WTC11 (cell line): Measurements from ENCODE around the gene CHTF8.

ENCODE experiments used
- CREB1 ChIP-seq: sonication (generic); formaldehyde crosslinking; IDR thresholded peaks from 2 replicates; pipeline ENCODE4 v1.8.0; 2023; ENCODE audit warnings: mild to moderate bottlenecking, missing genetic modification reagents
- CTCF ChIP-seq: fragments of 200-600 bp; IDR thresholded peaks from 2 replicates; pipeline ENCODE4 v1.8.0; 2022; ENCODE audit warnings: antibody characterized with exemption
- ERG ChIP-seq: fragments of 250-450 bp; sonication (Bioruptor Pico); IDR thresholded peaks from 2 replicates; pipeline ENCODE4 v1.8.0; 2021; ENCODE audit warnings: mild to moderate bottlenecking
- ESRRA ChIP-seq: sonication (generic); formaldehyde crosslinking; IDR thresholded peaks from 2 replicates; pipeline ENCODE4 v1.8.1; 2022; ENCODE audit warnings: mild to moderate bottlenecking, missing genetic modification reagents, borderline replicate concordance
- GRHL2 ChIP-seq: fragments of 250-450 bp; sonication (Bioruptor Pico); IDR thresholded peaks from 2 replicates; pipeline ENCODE4 v1.8.0; 2022; ENCODE audit warnings: mild to moderate bottlenecking, moderate library complexity; ENCODE audit not compliant: insufficient replicate concordance, severe bottlenecking
- JAZF1 ChIP-seq: fragments of 250-450 bp; sonication (Bioruptor Pico); IDR thresholded peaks from 2 replicates; pipeline ENCODE4 v1.9.0; 2021; ENCODE audit warnings: moderate library complexity, mild to moderate bottlenecking, inconsistent platforms
- NR3C1 ChIP-seq: sonication (generic); formaldehyde crosslinking; conservative IDR thresholded peaks from 2 replicates; pipeline ENCODE4 v1.8.1; 2023; ENCODE audit warnings: low read depth, mild to moderate bottlenecking, missing genetic modification reagents
- RELA ChIP-seq: sonication (generic); formaldehyde crosslinking; IDR thresholded peaks from 2 replicates; pipeline ENCODE4 v1.8.1; 2022; ENCODE audit warnings: missing genetic modification reagents, mild to moderate bottlenecking, borderline replicate concordance
- SP1 ChIP-seq: sonication (generic); formaldehyde crosslinking; conservative IDR thresholded peaks from 2 replicates; pipeline ENCODE4 v1.8.1; 2022; ENCODE audit warnings: missing genetic modification reagents
- STAT6 ChIP-seq: sonication (generic); formaldehyde crosslinking; conservative IDR thresholded peaks from 2 replicates; pipeline ENCODE4 v1.8.1; 2023; ENCODE audit warnings: mild to moderate bottlenecking, low read depth, missing genetic modification reagents, moderate library complexity
- TF ChIP-seq, protein P1 (sequence below): sonication (generic); formaldehyde crosslinking; IDR thresholded peaks from 2 replicates; pipeline ENCODE4 v1.8.0; 2022; ENCODE audit warnings: missing genetic modification reagents

DNA sequence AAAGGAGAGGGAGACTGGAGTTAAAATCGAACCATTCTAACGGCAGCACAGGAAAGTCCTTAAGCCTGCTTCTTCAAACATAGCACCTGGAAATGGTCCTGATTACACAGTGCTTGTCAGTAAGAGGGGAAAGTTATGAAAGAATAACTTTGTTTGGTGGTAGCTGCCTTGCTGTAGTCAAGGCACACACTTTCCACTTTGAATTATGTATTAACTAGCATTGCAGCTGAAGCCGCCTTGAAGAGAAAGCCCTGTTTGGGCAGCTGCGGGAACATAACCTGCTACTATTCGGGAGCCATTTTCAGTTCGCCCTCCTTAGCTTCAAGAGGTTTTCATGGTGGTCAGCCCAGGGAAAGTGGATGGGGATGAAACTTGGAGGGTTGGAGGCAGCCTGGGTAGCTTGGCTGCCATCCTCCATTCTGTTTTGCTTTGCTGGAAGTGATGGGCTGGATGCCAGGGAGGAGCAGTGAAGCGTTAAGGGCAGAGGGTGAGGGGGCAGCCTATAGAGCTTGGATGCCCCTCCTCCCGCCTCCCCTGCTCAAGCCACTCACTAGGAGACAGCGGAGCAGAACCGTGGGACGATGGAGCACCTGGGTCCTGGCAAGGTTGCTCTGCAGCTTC lies 32.2 kb downstream of the CHTF8 start:
- TF ChIP-seq STAT6 (CRISPR knock-in tag) (no peak), CTCF (no peak), JAZF1 (CRISPR knock-in tag) (no peak), RELA (CRISPR knock-in tag) (no peak), ERG (CRISPR knock-in tag) (no peak), ESRRA (no peak), NR3C1 (CRISPR knock-in tag) (no peak), GRHL2 (CRISPR knock-in tag) (no peak), CREB1 (CRISPR knock-in tag) (no peak), SP1 (CRISPR knock-in tag) (no peak)
- TF ChIP-seq, protein P1, sequence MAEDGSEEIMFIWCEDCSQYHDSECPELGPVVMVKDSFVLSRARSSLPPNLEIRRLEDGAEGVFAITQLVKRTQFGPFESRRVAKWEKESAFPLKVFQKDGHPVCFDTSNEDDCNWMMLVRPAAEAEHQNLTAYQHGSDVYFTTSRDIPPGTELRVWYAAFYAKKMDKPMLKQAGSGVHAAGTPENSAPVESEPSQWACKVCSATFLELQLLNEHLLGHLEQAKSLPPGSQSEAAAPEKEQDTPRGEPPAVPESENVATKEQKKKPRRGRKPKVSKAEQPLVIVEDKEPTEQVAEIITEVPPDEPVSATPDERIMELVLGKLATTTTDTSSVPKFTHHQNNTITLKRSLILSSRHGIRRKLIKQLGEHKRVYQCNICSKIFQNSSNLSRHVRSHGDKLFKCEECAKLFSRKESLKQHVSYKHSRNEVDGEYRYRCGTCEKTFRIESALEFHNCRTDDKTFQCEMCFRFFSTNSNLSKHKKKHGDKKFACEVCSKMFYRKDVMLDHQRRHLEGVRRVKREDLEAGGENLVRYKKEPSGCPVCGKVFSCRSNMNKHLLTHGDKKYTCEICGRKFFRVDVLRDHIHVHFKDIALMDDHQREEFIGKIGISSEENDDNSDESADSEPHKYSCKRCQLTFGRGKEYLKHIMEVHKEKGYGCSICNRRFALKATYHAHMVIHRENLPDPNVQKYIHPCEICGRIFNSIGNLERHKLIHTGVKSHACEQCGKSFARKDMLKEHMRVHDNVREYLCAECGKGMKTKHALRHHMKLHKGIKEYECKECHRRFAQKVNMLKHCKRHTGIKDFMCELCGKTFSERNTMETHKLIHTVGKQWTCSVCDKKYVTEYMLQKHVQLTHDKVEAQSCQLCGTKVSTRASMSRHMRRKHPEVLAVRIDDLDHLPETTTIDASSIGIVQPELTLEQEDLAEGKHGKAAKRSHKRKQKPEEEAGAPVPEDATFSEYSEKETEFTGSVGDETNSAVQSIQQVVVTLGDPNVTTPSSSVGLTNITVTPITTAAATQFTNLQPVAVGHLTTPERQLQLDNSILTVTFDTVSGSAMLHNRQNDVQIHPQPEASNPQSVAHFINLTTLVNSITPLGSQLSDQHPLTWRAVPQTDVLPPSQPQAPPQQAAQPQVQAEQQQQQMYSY (CRISPR knock-in tag) = no peak
